ENCODE data around the gene ZNF75A. TPM values are rescaled to one million over a fixed set of nuclear protein-coding genes. Genes with fewer than 3 reads are reported as not detected.

ZNF75A gene
- total and polyA plus RNA-seq, 8 donors, result 8.0 to 52.5 (median 16.4) TPM

DNA sequence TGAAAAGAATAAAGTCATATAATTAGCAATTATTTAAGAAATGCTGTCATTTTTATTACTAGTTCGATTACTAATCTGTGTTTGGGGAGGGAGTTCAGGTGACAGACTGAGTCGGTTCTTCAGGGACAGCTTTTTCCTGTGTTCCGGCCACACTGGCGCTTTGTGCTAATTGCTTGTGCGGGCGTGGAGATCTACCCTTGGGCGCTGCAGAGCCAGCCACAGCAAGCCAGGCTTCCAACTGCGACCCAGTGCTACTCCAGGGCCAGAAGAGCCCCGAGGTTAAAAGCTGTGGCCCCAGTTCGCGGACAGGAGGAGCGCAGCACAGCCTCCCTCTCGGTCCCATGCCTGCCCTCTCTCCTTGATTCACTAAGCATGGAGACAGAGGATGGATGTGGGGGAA, 43.9 kb downstream of the ZNF75A start:
- intact Hi-C loops (cut with DNase I; ENCODE audit: low total_unique reads), result no loop called here
- Histone ChIP-seq H3K4me1 (no peaks in the 10 kb centered on the region), H3K9me3 (no peaks in the 10 kb centered on the region), H3K27me3 (no peaks in the 10 kb centered on the region), H3K27ac (no peak overlapping the region), H3K4me3 (no peak overlapping the region), H3K36me3 (no peaks in the 10 kb centered on the region)
- no peak for TF ChIP-seq POLR2A (IDR thresholded peaks at IDR 0.05)
- no peak for TF ChIP-seq EP300 (IDR thresholded peaks at IDR 0.05)
- TF ChIP-seq, protein P1, sequence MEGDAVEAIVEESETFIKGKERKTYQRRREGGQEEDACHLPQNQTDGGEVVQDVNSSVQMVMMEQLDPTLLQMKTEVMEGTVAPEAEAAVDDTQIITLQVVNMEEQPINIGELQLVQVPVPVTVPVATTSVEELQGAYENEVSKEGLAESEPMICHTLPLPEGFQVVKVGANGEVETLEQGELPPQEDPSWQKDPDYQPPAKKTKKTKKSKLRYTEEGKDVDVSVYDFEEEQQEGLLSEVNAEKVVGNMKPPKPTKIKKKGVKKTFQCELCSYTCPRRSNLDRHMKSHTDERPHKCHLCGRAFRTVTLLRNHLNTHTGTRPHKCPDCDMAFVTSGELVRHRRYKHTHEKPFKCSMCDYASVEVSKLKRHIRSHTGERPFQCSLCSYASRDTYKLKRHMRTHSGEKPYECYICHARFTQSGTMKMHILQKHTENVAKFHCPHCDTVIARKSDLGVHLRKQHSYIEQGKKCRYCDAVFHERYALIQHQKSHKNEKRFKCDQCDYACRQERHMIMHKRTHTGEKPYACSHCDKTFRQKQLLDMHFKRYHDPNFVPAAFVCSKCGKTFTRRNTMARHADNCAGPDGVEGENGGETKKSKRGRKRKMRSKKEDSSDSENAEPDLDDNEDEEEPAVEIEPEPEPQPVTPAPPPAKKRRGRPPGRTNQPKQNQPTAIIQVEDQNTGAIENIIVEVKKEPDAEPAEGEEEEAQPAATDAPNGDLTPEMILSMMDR (IDR thresholded peaks at IDR 0.05), result no peak
- TF ChIP-seq POLR2AphosphoS5 (IDR thresholded peaks at IDR 0.05), result no peak
- WGBS, 5 donors, result 55 to 72% (median 65%) methylated on average over 13 of the region's 13 CpGs
- no peak for DNase-seq

DNA sequence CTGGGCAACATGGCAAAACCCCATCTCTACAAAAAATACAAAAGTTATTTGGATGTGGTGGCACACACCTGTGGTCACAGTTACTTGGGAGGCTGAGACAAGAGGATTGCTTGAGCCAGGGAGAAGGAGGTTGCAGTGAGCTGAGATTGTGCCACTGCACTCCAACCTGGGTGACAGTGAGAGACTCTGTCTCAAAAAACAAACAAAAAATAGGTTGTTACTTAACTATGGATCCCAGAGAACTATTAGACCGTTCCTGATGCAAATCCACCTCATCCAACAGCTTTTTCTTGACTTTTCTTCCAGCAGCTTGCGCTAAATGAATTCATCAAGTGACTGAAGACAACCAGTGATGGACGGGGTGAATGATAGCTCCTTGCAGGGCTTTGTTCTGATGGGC, 50.3 kb downstream of the ZNF75A start, which contains the start of gene OR2C1:
Gene OR2C1 (plus strand): TSS at position 301 of the 400 bp plus-strand sequence. CDS start 52 bp downstream, at position 353.
- no peaks in the 10 kb centered on the region for H3K9me3 ChIP-seq
- DNase-seq, result no peak
- intact Hi-C loops (cut with DNase I; ENCODE audit: low total_unique reads), result no loop called here
- peaks cover 0 to 8% (median 0%) of the 10 kb centered on the region in 3 donors for H3K27me3 ChIP-seq
- H3K4me3 ChIP-seq, result no peak within 1 kb of the TSS
- H3K4me1 ChIP-seq, result no peaks in the 10 kb centered on the region
- H3K27ac ChIP-seq, result no peak within 1 kb of the TSS
- WGBS, 5 donors, result 63 to 72% (median 67%) methylated on average over 3 of the region's 3 CpGs
- no peaks in the 10 kb centered on the region for H3K36me3 ChIP-seq
- TF ChIP-seq POLR2A (IDR thresholded peaks at IDR 0.05) (no peak), EP300 (IDR thresholded peaks at IDR 0.05) (no peak), POLR2AphosphoS5 (IDR thresholded peaks at IDR 0.05) (no peak)
- TF ChIP-seq, protein P1 (IDR thresholded peaks at IDR 0.05), result no peak

DNA sequence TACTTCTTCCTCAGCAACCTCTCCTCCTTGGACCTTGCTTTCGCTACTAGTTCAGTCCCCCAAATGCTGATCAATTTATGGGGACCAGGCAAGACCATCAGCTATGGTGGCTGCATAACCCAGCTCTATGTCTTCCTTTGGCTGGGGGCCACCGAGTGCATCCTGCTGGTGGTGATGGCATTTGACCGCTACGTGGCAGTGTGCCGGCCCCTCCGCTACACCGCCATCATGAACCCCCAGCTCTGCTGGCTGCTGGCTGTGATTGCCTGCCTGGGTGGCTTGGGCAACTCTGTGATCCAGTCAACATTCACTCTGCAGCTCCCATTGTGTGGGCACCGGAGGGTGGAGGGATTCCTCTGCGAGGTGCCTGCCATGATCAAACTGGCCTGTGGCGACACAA, 50.8 kb downstream of the ZNF75A start:
- H3K4me3 ChIP-seq, result no peak overlapping the region

DNA sequence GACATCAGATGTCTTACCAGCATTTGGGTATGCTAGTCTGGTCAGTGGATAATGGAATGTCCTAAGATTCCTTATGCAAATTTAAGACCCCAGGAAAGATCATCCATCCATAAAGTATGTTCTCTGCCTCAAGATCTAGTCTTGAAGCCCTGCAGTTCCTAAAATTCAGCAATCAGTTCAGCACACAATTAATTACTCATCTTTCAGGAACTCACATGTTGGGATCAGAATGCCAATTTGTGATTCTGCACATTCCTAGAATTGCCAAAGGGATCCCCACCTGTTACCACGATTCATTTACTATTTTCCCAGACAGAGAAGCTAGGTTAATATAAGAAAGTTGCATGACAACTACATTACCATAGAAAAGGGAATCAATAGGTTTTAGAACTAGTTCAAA, 53.6 kb downstream of the ZNF75A start:
- no peak for DNase-seq
- Histone ChIP-seq H3K27me3 (peaks cover 0 to 24% (median 7%) of the 10 kb centered on the region in 3 donors), H3K4me1 (no peaks in the 10 kb centered on the region), H3K27ac (no peak overlapping the region), H3K4me3 (no peak overlapping the region), H3K9me3 (peaks cover 0 to 4% (median 2%) of the 10 kb centered on the region in 4 donors), H3K36me3 (no peaks in the 10 kb centered on the region)
- TF ChIP-seq, protein P1 (IDR thresholded peaks at IDR 0.05), result no peak
- no peak for TF ChIP-seq POLR2AphosphoS5 (IDR thresholded peaks at IDR 0.05)
- intact Hi-C loops (cut with DNase I; ENCODE audit: low total_unique reads), result no loop called here
- WGBS, 5 donors, result 0 to 53% (median 23%) methylated on average over 1 of the region's 1 CpG

More for the DNA sequence above, 50.8 kb downstream of the ZNF75A start:
- WGBS, 5 donors, result 80 to 90% (median 85%) methylated on average over 8 to 10 of the region's 10 CpGs
- H3K27ac ChIP-seq, result no peak overlapping the region
- H3K4me1 ChIP-seq, result no peaks in the 10 kb centered on the region
- H3K9me3 ChIP-seq, result no peaks in the 10 kb centered on the region
- intact Hi-C loops (cut with DNase I; ENCODE audit: low total_unique reads), result no loop called here
- TF ChIP-seq POLR2A (IDR thresholded peaks at IDR 0.05), result no peak
- DNase-seq, result no peak
- no peaks in the 10 kb centered on the region for H3K36me3 ChIP-seq
- peaks cover 0 to 14% (median 0%) of the 10 kb centered on the region in 3 donors for H3K27me3 ChIP-seq

DNA sequence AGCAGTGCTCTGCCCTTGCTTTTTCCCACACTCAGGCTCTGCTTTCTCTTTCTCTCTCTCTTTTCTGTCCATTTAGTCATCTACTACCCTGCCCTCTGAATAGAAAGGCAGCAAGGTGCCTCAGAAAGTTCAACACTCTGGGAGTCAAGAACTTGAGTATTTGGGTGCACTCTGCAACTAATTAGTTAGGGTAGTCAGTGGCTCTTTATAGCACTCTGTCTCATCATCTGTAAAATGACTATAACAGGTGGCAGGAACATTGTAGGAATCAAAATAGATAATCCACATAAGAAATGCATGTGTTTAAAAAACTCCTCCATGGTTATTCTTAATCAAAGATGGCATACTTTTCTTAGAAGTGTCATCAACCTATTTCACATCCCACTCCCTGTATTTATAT, 57.6 kb downstream of the ZNF75A start:
- no peak for DNase-seq
- Histone ChIP-seq H3K27me3 (peaks cover 0 to 24% (median 7%) of the 10 kb centered on the region in 3 donors), H3K27ac (no peak overlapping the region), H3K4me1 (no peaks in the 10 kb centered on the region), H3K36me3 (no peaks in the 10 kb centered on the region), H3K4me3 (no peak overlapping the region), H3K9me3 (peaks cover 0 to 36% (median 12%) of the 10 kb centered on the region in 4 donors)
- intact Hi-C loops (cut with DNase I; ENCODE audit: low total_unique reads), result no loop called here
- no peak for TF ChIP-seq POLR2AphosphoS5 (IDR thresholded peaks at IDR 0.05)
- TF ChIP-seq, protein P1 (IDR thresholded peaks at IDR 0.05), result no peak
- no peak for TF ChIP-seq EP300 (IDR thresholded peaks at IDR 0.05)
- no peak for TF ChIP-seq POLR2A (IDR thresholded peaks at IDR 0.05)

Measured in stomach (tissue), 9 donors.